RWPE2 (cell line): ENCODE results near the gene MMP17.

Experiments
- ATAC-seq: fragments of 200-7000 bp; cut with Tn5 transposase; 3 replicates; pipeline ENCODE4 v1.9.1; 2021; ENCODE audit warnings: low read depth
- DNase-seq: peaks from one replicate; pipeline ENCODE4 v3.0.0-alpha.2; 2020; ENCODE audit warnings: low spot score
- H3K27ac ChIP-seq: fragments of 450-650 bp; 2 replicates; pipeline ENCODE4 v1.5.1; 2017; ENCODE audit warnings: mild to moderate bottlenecking; ENCODE audit not compliant: poor library complexity, severe bottlenecking
- H3K27me3 ChIP-seq: fragments of 250-450 bp; sonication (Bioruptor Pico); 2 replicates; pipeline ENCODE4 v1.5.1; 2021; ENCODE audit warnings: mild to moderate bottlenecking, moderate library complexity; ENCODE audit not compliant: insufficient read depth, poor library complexity, severe bottlenecking
- H3K36me3 ChIP-seq: fragments of 250-450 bp; sonication (Bioruptor Pico); 2 replicates; pipeline ENCODE4 v1.5.1; 2020; ENCODE audit warnings: low read depth, mild to moderate bottlenecking, moderate library complexity
- H3K4me1 ChIP-seq: fragments of 250-450 bp; sonication (Bioruptor Pico); 2 replicates; pipeline ENCODE4 v1.5.1; 2021; ENCODE audit warnings: mild to moderate bottlenecking, moderate library complexity; ENCODE audit not compliant: insufficient read depth, poor library complexity, severe bottlenecking
- H3K4me3 ChIP-seq: fragments of 250-450 bp; sonication (Bioruptor Pico); 2 replicates; pipeline ENCODE4 v1.5.1; 2021; ENCODE audit warnings: mild to moderate bottlenecking, moderate library complexity; ENCODE audit not compliant: severe bottlenecking
- H3K9me3 ChIP-seq: fragments of 250-450 bp; sonication (Bioruptor Pico); 2 replicates; pipeline ENCODE4 v1.5.1; 2021; ENCODE audit warnings: mild to moderate bottlenecking, moderate library complexity; ENCODE audit not compliant: severe bottlenecking
- CTCF ChIP-seq: fragments of 450-650 bp; IDR thresholded peaks from one replicate; pipeline ENCODE4 v1.5.1; 2017; ENCODE audit warnings: mild to moderate bottlenecking, moderate library complexity; ENCODE audit not compliant: poor library complexity, severe bottlenecking

The MMP17 gene

GRCh38 chr12:131789638-131790037 lies 38.6 kb upstream of the MMP17 start:
- ATAC-seq (no peak), DNase-seq (no peak)
- H3K27ac ChIP-seq: no peak overlapping the region
- no peaks in the 10 kb centered on the region for H3K9me3 ChIP-seq
- no peak for TF ChIP-seq CTCF
- H3K36me3 ChIP-seq: peaks cover 71% of the 10 kb centered on the region
- H3K4me3 ChIP-seq: no peak overlapping the region
- H3K4me1 ChIP-seq: peaks cover 1% of the 10 kb centered on the region
- no peaks in the 10 kb centered on the region for H3K27me3 ChIP-seq

- TF ChIP-seq CTCF: no peak
- H3K9me3 ChIP-seq: no peaks in the 10 kb centered on the region
- no peak overlapping the region for H3K4me3 ChIP-seq
- peaks cover 54% of the 10 kb centered on the region for H3K36me3 ChIP-seq
- H3K27me3 ChIP-seq: no peaks in the 10 kb centered on the region
- DNase-seq: no peak
- no peak overlapping the region for H3K27ac ChIP-seq
- H3K4me1 ChIP-seq: no peaks in the 10 kb centered on the region
- ATAC-seq: no peak
These were observed 34.8 kb upstream of the MMP17 start for GRCh38 chr12:131793243-131794022.

GRCh38 chr12:131794061-131794460 lies 34.1 kb upstream of the MMP17 start:
- H3K27me3 ChIP-seq: no peaks in the 10 kb centered on the region
- H3K27ac ChIP-seq: no peak overlapping the region
- peaks cover 49% of the 10 kb centered on the region for H3K36me3 ChIP-seq
- ATAC-seq (no peak), DNase-seq (no peak)
- H3K9me3 ChIP-seq: no peaks in the 10 kb centered on the region
- H3K4me3 ChIP-seq: no peak overlapping the region
- no peaks in the 10 kb centered on the region for H3K4me1 ChIP-seq
- TF ChIP-seq CTCF: no peak

DNA sequence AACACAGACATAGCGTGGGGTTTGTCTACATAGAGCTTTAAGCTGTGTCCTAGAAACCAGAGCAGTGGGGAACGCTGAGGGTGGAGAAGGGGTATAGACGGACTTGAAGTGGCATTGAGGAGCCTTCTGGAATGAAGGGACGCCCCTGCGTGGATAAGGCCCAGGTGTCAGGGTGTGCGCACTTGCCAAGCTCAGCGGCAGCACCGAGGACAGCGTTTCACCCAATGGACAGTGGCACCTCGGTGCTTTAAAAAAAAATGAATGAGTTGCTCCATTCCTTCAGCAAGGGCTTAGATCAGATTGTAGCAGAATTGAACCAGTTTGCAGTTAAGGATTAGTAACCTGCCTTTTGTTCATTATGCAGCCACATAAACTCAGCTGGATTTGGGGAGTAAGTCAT lies 33.6 kb upstream of the MMP17 start:
- Histone ChIP-seq H3K9me3 (no peaks in the 10 kb centered on the region), H3K27me3 (no peaks in the 10 kb centered on the region), H3K4me3 (no peak overlapping the region), H3K27ac (no peak overlapping the region), H3K4me1 (no peaks in the 10 kb centered on the region), H3K36me3 (peaks cover 47% of the 10 kb centered on the region)
- no peak for ATAC-seq
- no peak for DNase-seq
- TF ChIP-seq CTCF: no peak

GRCh38 chr12:131795064-131795463 lies 33.1 kb upstream of the MMP17 start:
- no peak for TF ChIP-seq CTCF
- no peaks in the 10 kb centered on the region for H3K4me1 ChIP-seq
- H3K4me3 ChIP-seq: no peak overlapping the region
- ATAC-seq (no peak), DNase-seq (no peak)
- peaks cover 42% of the 10 kb centered on the region for H3K36me3 ChIP-seq
- H3K27me3 ChIP-seq: no peaks in the 10 kb centered on the region
- no peaks in the 10 kb centered on the region for H3K9me3 ChIP-seq
- H3K27ac ChIP-seq: no peak overlapping the region
